AG04449 (cell line): ENCODE results near the gene GRIK1.

Experiments used
- CTCF ChIA-PET: fragments of 350-600 bp; formaldehyde crosslinking; extraction: SDS; loops from one replicate; lab custom pipeline; 2021; ENCODE audit warnings: antibody characterized with exemption; lab: Yijun Ruan, JAX
- POLR2A ChIA-PET: fragments of 400-600, 350-600 bp; formaldehyde crosslinking; extraction: SDS; loops from one replicate; lab custom pipeline; 2020; ENCODE audit warnings: antibody characterized with exemption, inconsistent platforms; lab: Yijun Ruan, JAX
- DNase-seq: peaks from one replicate; pipeline ENCODE4 v3.0.0-alpha.2; 2010; ENCODE audit warnings: low read depth, low spot score
- H3K4me3 ChIP-seq: 2 replicates; pipeline ENCODE4 v1.5.1; 2011; ENCODE audit warnings: low read depth, mild to moderate bottlenecking, control low read depth, low read length
- TF ChIP-seq, protein P1 (sequence below): IDR thresholded peaks from one replicate; pipeline ENCODE4 v1.5.1; 2011; ENCODE audit warnings: mild to moderate bottlenecking, moderate library complexity, low read length, control low read depth, inconsistent platforms; ENCODE audit not compliant: insufficient read depth; ENCODE audit errors: missing control alignments

The GRIK1 gene

DNA sequence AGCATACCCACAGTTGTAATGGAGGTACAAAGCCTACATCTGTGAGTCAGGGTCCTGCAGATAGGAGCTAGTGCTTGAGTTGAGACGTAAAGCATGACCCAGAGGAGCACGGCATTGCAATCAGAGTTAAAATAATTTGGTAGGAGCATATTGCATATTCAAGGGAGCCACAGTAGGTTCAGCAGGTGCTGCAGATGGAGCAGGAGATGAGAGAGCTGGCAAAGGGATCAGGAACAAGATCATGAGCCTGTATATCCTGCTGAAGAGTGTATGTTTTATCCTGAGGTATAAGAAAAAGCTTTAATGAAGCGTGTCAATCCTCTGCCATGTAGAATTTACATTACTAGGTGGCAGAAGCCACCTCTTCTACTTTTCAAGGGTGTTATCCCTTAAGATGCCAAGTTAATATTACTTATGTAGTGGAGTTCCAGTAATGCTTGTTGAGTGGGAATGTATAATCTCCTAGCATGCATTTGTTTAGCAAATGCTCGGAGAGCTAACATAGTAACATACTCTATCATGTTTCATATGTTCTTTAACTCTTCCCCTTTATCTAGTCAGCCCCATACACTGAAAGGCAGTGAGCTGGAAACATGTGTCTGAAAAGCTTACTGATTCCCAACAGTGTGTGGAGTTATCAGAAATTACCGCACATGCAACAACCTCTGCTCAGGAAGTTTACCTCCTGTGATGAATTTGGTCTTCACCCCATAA, 300.3 kb downstream of the GRIK1 start:
- ChIA-PET CTCF (interaction anchor here (1.0 kb wide), 1 partner anchor 11 kb away, joined by 3 read pairs; no protein-coding TSS in a partner anchor), POLR2A (no interaction called here)
- no peak overlapping the region for H3K4me3 ChIP-seq
- no peak for DNase-seq
- TF ChIP-seq, protein P1, sequence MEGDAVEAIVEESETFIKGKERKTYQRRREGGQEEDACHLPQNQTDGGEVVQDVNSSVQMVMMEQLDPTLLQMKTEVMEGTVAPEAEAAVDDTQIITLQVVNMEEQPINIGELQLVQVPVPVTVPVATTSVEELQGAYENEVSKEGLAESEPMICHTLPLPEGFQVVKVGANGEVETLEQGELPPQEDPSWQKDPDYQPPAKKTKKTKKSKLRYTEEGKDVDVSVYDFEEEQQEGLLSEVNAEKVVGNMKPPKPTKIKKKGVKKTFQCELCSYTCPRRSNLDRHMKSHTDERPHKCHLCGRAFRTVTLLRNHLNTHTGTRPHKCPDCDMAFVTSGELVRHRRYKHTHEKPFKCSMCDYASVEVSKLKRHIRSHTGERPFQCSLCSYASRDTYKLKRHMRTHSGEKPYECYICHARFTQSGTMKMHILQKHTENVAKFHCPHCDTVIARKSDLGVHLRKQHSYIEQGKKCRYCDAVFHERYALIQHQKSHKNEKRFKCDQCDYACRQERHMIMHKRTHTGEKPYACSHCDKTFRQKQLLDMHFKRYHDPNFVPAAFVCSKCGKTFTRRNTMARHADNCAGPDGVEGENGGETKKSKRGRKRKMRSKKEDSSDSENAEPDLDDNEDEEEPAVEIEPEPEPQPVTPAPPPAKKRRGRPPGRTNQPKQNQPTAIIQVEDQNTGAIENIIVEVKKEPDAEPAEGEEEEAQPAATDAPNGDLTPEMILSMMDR: no peak

DNA sequence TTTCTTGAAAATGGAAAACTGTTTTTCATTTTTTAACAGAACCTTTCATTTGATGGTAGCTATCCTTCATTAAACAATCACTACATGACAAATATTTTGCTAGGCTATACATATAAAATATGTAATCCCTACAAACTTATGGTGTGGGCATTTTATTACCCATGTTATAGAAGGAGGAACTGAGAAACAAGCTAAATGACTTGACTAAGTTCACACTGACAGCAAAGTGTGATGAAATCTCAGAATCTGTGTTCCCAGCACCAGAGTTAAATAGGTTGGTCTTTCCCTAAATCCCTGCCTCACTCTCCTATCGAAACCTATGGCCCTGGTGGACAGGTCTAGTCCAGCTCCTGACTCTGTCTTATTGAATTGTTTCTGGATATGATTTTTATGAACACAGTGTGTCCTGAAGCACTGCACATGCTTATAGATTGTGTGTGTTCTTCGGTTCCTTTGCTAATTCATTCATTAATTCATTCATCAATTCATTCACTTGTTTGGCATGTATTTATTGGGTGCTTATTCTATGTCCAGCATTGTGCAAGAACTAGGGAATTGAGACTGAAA, 301.0 kb downstream of the GRIK1 start:
- DNase-seq: no peak
- no peak overlapping the region for H3K4me3 ChIP-seq
- TF ChIP-seq, protein P1: no peak
- POLR2A ChIA-PET: no interaction called here
- CTCF ChIA-PET: interaction anchor here (1.0 kb wide), 1 partner anchor 11 kb away, joined by 3 read pairs; no protein-coding TSS in a partner anchor

DNA sequence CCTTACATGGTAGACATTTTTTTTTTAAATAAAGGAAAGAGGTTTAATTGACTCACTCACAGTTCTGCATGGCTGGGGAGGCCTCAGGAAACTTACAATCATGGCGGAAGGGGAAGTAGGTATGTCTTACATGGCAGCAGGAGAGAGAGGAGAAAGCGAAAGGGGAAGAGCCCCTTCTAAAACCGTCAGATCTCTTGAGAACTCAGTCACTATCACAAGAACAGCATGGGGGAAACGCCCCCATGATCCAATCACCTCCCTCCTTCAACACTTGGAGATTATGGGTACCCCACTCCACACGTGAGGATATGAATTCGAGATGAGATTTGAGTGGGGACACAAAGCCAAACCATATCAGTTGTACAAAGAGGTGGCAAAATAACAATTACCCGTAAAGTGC, 301.7 kb downstream of the GRIK1 start:
- TF ChIP-seq, protein P1: no peak
- no peak overlapping the region for H3K4me3 ChIP-seq
- ChIA-PET POLR2A (no interaction called here), CTCF (no interaction called here)
- DNase-seq: no peak

DNA sequence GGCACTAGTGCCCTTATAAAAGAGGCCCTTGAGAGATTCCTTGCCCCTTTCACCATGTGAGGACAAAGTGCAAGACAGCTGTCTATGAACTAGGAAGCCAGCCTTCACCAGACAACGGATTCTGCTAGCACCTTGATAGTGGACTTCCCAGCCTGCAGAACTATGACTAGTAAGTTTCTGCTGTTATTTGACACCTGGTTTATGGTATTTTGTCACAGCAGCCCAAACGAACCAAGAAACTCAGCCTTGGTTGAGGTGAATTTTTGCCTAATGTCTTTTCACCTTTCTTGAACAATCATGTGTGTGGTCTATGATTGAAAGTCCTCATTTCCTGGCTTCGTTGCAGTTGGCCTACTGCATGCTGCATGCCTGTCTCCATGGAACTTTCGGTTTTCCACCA, 302.2 kb downstream of the GRIK1 start:
- no peak overlapping the region for H3K4me3 ChIP-seq
- ChIA-PET CTCF (no interaction called here), POLR2A (no interaction called here)
- TF ChIP-seq, protein P1: no peak
- no peak for DNase-seq

DNA sequence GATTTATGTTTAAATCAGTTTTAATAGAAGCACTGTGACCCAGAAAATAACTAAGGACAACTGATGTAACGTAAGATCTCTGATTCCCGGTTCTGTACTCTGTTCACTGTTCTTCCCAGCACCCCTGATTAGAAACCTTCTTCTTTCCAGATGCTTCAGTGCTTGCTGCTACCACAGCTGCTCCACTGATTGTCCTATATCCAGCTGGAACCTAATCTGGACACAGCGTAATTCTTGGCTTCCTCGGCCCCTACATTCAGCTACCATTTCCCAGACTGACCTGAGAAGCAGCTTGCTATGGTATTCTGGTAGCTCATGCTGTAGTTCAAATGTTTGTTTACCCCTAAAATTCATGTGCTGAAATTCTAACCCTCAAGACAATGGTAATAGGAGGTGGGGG, 302.7 kb downstream of the GRIK1 start:
- ChIA-PET POLR2A (no interaction called here), CTCF (no interaction called here)
- TF ChIP-seq, protein P1: no peak
- DNase-seq: no peak
- no peak overlapping the region for H3K4me3 ChIP-seq

DNA sequence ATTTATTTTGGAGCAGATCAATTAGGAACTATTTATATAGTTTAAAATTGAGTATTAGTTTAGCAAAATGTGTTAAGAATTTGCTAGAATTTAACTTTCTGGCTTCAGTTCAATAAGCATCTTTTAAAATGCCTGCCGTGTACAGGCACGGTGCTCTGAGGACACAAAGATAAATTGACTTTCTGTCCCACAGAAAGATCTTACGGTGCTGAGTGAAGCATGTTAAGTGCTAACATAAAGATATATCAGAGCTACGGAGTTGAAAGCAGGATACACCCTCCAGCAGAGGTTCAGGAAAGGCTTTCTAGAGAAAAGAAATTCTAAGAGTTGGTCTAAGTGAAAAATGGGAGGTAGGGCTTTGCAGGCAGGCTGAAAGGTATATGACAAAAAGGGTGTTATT, 305.4 kb downstream of the GRIK1 start:
- H3K4me3 ChIP-seq: no peak overlapping the region
- ChIA-PET CTCF (interaction anchor here (0.6 kb wide), 1 partner anchor 155 kb away, joined by 3 read pairs; no protein-coding TSS in a partner anchor), POLR2A (no interaction called here)
- TF ChIP-seq, protein P1: no peak
- DNase-seq: no peak
